Measurements from ENCODE around the gene KPNA1.
A peak's percentile ranks its signal among the peaks of the same experiment; 100 is the strongest.

Gene KPNA1

GRCh38 chr3:122383771-122384697 lies 130.7 kb downstream of the KPNA1 start, which contains the start of gene FAM162A:
FAM162A (plus strand) TSS chr3:122384182; CDS start chr3:122384266, 84 bp downstream.
- H3K4me3 ChIP-seq (ENCODE audit: low read depth, low read length): peak within 1 kb of the TSS; percentile 96
- TF ChIP-seq, protein P1, sequence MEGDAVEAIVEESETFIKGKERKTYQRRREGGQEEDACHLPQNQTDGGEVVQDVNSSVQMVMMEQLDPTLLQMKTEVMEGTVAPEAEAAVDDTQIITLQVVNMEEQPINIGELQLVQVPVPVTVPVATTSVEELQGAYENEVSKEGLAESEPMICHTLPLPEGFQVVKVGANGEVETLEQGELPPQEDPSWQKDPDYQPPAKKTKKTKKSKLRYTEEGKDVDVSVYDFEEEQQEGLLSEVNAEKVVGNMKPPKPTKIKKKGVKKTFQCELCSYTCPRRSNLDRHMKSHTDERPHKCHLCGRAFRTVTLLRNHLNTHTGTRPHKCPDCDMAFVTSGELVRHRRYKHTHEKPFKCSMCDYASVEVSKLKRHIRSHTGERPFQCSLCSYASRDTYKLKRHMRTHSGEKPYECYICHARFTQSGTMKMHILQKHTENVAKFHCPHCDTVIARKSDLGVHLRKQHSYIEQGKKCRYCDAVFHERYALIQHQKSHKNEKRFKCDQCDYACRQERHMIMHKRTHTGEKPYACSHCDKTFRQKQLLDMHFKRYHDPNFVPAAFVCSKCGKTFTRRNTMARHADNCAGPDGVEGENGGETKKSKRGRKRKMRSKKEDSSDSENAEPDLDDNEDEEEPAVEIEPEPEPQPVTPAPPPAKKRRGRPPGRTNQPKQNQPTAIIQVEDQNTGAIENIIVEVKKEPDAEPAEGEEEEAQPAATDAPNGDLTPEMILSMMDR (IDR thresholded peaks at IDR 0.05; ENCODE audit: low read depth, low read length): peak; percentile 45

- H3K4me3 ChIP-seq (ENCODE audit: low read depth, low read length): peak within 1 kb of the TSS; percentile 96
- TF ChIP-seq, protein P1 (IDR thresholded peaks at IDR 0.05; ENCODE audit: low read depth, low read length): no peak
Observed at GRCh38 chr3:122382888-122383666, 131.7 kb downstream of the KPNA1 start, which contains the start of gene MIX23. MIX23 (minus strand) TSS chr3:122383231; CDS start chr3:122383224, 7 bp downstream.

DNA sequence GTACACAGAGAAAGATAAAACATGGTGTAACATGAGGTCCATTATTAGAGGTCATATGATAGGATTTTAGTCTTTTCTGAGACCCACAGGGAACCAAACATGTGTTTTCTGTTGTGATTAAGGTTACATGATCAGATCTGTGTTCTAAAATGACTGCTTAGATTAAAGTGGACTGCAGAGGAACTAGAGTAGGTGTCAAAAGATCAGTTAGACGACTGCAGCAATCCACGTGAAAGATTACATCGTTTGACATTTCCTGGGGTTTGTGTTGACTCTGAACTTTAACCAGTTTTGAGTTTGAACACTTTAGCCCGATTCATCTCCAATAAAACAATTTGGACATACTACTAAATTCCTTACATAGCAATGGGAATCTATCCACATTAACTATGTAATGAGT lies 136.8 kb downstream of the KPNA1 start:
- TF ChIP-seq, protein P1 (IDR thresholded peaks at IDR 0.05; ENCODE audit: low read depth, low read length): no peak
- H3K4me3 ChIP-seq (ENCODE audit: low read depth, low read length): no peak overlapping the region

- TF ChIP-seq, protein P1 (IDR thresholded peaks at IDR 0.05; ENCODE audit: low read depth, low read length): no peak
- no peak overlapping the region for H3K4me3 ChIP-seq (ENCODE audit: low read depth, low read length)
Observed at GRCh38 chr3:122374034-122374433, 140.7 kb downstream of the KPNA1 start.

Data from WI38 (cell line).